Body of pancreas (tissue), 4 donors: Measurements from ENCODE around the gene ANKS3.

Experiments
- POLR2A ChIP-seq, 3 donors: fragments of 450-650 bp; IDR thresholded peaks; one replicate each; pipeline ENCODE4 v1.6.1; 2016; ENCODE audit warnings: antibody characterized with exemption in 3 of 3, mild to moderate bottlenecking in 2 of 3
- TF ChIP-seq, protein P1 (sequence below), 7 experiments: fragments of 450-650 bp in 4 of 7; fragments of 200-600 bp in 3 of 7; sonication (generic) in 3 of 7; IDR thresholded peaks; one replicate each; pipeline ENCODE4 v1.5.1; 2016 to 2019; ENCODE audit warnings: antibody characterized with exemption in 7 of 7

DNA sequence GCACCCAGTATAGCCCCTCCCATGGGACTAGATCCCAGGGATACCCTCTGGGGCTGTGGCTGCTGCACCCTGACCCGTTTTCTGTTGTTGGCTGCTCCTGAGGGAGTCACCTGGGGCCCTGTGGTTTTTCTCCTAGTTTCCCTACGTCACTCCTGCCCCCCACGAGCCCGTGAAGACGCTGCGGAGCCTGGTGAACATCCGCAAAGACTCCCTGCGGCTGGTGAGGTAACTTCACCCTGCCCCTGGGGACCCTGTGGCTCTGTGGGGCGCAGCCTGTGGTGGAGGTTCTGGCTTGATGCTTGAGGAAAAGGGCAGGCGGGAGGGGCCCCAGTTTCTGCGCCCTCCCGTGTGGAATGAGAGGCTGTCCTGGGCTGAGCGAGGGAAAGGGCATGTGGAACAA, 82.2 kb downstream of the ANKS3 start:
- TF ChIP-seq, protein P1, sequence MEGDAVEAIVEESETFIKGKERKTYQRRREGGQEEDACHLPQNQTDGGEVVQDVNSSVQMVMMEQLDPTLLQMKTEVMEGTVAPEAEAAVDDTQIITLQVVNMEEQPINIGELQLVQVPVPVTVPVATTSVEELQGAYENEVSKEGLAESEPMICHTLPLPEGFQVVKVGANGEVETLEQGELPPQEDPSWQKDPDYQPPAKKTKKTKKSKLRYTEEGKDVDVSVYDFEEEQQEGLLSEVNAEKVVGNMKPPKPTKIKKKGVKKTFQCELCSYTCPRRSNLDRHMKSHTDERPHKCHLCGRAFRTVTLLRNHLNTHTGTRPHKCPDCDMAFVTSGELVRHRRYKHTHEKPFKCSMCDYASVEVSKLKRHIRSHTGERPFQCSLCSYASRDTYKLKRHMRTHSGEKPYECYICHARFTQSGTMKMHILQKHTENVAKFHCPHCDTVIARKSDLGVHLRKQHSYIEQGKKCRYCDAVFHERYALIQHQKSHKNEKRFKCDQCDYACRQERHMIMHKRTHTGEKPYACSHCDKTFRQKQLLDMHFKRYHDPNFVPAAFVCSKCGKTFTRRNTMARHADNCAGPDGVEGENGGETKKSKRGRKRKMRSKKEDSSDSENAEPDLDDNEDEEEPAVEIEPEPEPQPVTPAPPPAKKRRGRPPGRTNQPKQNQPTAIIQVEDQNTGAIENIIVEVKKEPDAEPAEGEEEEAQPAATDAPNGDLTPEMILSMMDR (IDR thresholded peaks at IDR 0.05) = no peak
- no peak for TF ChIP-seq POLR2A (IDR thresholded peaks at IDR 0.05)
